NCI-H446 (cell line): ENCODE data around the gene IDH3G.
"Not testable (repeated sequence)": the region's sequence is repeated elsewhere in the genome, so short reads cannot be mapped to it uniquely, and the experiment has no call there.

Experiments
- DNase-seq, 2 experiments: peaks; one replicate each; lab custom pipeline; 2025; lab: John Stamatoyannopoulos, UW

The IDH3G gene

DNA sequence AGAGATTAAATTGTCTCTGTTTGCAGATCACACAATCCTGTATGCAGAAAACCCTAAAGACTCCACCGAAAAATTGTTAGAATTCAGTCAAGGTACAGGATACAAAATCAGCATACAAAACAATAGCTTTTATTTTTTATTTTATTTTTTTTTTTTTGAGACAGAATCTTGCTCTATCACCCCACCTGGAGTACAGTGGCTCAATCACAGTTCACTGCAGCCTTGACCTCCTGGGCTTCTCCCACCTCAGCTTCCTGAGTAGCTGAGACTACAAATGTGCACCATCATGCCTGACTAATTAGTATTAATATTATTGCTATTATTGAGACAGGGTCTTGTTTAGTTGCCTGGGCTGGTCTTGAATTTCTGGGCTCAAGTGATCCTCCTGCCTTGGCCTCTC is 39.0 kb downstream of the IDH3G start:
- no peak for DNase-seq

DNA sequence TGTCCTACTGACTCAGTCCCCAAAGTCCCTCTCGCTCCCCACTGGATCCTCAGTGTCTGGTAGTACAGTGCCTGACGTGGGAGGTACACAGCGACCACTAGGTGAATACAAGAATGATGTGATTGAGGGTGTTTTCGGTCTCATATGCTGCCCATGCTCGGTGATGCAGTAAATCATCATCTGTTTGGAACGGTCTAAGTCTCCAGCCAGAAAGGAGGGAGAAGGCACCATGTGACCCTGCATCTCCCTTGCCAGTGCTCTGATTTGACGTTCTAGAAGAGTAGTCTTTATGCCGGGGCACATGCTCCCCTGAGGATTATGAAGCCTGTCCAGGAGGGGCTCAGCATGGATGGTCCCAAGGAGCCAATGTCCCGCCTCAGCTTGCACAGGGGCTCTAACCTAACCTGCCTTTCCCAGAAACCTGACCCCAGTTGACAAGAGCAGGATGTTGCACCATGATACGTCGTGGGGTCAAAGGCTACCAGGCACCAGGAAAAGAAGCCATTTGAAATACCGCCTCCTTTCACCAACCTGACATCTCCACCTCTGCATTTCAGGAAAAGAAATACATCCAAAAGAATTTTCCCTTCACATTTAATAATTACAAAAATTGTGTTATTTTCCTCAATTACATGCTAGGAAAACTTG is 43.9 kb downstream of the IDH3G start:
- no peak for DNase-seq

DNA sequence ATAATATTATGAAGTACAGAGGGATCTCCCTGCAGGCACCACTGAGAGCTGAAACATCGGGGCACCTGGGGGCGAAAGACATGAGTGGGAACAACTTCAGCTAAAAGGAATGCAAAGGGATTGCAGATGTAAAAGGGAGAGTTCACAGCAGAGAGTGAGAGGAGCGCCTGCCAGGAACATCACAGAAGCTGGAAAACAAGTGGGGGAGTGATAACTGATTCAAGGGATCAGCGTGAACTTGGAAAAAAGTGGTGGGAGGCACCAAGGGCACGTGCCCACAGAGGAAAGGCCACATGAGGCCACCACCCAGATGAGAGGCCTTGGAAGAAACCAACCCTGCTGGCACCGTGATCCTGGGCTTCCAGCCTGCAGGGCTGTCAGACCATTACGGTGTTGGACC is 45.2 kb downstream of the IDH3G start:
- not testable (repeated sequence) for DNase-seq

DNA sequence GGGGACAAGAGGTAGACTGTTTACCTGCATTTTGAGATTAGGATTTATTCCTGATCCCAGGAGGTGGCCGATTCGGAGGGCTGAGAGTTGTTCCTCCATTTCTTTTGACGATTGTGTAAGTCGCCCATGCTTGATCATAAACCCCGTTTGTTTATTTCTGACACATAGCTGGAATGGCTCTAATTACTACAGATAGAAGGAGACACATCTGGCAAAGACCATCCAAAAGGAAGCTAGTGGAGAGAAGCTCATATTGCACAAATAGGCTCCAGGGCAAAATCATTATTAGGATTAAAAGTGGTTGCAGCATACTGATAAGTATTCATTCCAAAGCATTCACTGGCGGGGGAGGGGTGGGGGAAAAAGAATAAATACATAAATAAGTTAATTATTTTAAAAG is 47.2 kb downstream of the IDH3G start:
- not testable (repeated sequence) for DNase-seq

DNA sequence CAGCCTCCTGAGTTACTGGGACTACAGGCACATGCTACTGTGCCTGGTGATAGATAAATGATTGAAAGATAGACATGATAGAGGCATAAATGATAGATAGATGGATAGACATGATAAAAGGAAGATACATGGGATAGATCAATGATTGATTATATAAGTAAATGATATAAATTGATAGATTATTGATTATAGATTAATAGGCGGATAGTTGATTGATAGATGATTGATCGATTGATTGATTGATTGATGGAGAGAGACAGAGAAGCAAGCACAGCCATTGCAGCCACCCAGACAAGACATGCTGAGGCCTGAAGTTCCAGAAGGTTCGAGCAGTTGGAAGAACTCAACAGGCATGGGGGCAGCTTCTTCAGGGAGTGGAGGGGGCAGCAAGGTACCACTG is 47.8 kb downstream of the IDH3G start:
- no peak for DNase-seq

DNA sequence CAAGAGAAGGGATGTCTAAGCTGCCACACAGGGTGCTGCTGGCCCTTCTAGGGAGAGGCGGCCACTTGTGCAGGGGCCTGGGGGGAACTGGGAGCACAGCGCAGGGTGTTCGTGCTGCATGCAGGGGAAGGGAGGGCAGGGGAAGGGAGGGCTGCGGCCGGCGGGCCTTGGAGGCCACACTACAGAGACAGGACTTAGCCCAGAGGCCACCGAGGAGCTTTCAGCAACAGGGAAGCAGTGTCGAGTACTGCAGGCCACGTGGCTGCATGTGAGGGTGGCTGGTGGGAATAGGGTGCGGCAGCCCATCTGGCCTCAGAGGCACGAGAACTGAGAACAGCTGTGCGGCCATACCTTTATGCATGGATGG is 49.1 kb downstream of the IDH3G start:
- DNase-seq = not testable (repeated sequence)

DNA sequence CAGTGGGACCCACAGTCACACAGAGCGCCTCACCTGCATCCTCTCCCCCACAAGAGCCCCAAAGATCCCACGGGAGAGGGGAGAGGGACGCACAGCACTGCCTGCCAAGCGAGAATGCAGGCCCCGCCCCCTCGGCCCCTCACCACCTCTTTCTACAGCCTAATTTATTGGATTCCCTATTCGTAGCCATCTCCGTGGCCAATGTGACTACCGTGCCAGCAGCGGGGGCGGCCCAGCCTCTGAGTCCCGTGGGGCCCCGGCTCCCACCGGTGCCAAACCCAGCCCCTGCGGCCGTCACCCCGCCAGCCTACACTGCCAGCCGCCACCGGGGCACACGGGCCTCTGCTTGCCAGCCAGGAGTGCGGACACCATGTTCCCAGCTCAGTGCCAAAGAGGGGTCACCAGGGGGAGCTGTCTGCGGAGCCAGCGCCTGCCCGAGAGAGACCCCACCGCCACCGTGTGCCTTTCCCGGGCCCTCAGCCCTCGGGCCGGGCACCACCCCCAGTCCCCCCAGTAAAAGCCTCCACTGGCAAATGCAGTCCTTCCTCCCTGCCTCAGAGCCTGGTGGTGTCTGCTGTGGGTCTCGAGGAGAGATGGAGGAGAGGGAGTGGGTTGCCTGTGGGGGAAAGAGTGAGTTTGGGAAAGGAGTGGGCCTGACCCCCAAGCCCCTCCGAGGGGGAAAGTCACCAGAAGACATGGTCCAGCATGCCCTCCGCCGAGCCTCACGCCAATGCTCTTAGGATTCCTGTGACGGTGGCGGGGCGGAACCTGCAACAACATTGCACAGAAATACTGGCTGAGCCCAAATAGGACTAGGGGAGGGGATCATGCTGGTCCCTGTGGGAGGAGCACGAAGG is 49.7 kb downstream of the IDH3G start:
- DNase-seq = no peak

DNA sequence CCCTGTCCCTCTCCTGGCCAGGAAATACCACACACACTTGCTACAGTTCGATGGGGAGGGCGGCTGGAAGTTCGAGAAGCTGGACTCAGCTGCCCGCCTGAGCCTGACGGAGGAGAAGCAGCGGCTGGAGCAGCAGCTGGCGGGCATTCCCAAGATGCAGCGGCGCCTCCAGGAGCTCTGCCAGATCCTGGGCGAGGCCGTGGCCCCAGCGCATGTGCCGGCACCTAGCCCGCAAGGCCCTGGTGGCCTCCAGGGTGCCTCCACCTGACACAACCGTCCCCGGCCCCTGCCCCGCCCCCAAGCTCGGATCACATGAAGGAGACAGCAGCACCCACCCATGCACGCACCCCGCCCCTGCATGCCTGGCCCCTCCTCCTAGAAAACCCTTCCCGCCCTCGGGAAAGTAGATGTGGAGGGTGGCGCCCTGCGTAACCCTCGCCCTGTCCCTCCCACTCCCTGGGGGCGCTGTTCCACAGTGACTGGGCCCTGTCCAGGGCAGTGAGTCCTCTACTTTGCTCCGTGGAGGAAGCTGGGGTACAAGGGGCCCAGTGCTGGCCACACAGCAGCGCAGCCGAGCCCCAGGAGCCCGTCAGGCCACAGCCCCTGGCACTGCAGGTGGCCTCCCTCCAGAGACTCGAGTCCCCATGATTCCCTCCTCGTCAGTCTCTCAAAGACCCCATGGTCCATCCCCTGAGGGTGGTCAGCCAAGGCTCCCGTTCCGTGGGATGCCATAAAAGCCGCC is 50.5 kb downstream of the IDH3G start:
- DNase-seq = not testable (repeated sequence)

DNA sequence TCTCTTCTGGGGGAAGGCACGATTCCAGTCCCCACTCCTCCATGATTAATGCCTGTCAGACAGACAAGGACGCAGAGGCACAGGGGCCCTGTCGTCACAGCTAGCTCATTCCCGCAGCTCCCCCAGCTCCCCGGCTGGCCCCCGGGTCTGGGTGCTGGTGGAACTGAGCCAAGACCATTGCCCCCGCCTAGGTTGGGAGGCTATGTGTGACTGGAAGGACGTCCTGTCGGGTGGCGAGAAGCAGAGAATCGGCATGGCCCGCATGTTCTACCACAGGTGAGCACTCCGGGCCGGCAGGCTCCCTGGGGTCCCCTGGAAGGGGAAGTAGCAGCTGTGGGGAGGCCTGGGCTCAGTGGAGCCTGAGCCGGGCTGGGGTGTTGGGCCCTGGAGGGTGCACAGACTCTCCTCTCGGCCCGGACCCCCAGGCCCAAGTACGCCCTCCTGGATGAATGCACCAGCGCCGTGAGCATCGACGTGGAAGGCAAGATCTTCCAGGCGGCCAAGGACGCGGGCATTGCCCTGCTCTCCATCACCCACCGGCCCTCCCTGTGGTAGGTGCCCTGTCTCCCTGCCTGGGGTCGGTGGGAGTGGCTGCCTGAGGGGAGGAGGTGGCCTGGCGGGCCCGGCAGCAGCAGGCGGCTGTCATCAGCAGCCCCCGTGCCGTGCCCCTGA is 51.2 kb downstream of the IDH3G start:
- not testable (repeated sequence) for DNase-seq

DNA sequence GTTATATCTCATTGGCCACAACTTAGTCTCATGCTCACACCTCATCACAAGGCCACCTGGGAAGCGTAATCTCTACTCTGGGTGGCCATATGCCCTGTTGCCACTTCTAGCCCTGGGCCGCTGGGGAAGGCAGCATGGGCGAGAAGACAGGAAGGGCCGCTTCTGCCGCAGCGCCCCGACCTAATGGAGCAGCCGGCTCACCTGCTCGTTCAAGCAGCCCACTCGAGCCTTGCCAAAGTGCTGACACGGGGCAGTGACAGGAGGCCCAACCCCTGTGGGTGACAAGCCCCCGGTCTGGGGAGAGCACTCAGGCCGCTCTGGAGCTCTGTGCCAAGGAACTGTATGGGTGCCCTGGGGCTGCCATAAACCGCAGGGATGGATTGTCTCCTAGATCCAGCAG is 52.1 kb downstream of the IDH3G start:
- not testable (repeated sequence) for DNase-seq

DNA sequence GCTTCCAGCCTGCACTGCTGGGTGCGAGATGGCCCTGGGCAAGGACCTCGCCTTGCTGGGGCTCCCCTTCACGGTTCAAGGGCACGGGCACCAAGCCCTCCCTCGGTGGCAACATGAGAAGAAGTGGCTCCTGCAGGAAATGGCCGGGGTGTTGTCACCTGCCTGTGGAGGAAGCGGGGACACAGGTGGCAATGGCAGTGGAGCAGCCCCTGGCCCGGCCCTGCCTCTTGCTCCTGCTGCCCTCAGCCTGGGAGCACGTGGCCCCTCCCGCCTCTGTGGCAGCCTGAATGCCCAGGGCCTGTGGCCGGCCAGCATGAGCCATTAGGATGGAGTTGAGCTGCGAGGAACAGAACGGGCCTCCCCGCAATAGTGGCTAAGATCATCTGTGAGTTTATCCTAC is 52.7 kb downstream of the IDH3G start:
- no peak for DNase-seq

DNA sequence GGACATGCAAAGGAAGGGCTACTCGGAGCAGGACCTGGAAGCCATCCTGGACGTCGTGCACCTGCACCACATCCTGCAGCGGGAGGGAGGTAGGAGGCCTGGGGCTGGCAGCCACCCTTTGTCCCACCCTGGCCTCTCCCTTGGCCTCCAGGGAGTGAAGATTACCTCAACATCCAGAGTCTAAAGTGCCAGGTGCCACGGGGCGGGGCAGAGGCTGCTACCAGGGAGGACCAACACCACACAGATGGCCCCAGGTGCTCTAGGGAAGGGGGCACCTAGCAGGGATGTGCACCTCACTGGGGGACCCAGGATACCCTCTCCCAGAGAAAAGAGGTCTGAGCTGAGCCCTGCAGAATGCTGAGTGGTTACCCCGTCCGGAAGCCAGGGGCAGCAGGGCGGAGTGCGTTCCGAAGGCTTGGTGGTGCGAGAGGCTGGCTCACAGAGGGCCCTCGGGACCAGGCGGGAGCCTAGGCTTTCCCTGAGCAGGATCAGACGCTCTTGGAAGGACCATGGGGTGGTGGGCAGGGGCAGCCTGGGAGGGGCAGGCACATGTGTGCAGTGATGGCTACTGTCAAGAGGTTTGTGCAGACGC is 53.4 kb downstream of the IDH3G start:
- DNase-seq = no peak

DNA sequence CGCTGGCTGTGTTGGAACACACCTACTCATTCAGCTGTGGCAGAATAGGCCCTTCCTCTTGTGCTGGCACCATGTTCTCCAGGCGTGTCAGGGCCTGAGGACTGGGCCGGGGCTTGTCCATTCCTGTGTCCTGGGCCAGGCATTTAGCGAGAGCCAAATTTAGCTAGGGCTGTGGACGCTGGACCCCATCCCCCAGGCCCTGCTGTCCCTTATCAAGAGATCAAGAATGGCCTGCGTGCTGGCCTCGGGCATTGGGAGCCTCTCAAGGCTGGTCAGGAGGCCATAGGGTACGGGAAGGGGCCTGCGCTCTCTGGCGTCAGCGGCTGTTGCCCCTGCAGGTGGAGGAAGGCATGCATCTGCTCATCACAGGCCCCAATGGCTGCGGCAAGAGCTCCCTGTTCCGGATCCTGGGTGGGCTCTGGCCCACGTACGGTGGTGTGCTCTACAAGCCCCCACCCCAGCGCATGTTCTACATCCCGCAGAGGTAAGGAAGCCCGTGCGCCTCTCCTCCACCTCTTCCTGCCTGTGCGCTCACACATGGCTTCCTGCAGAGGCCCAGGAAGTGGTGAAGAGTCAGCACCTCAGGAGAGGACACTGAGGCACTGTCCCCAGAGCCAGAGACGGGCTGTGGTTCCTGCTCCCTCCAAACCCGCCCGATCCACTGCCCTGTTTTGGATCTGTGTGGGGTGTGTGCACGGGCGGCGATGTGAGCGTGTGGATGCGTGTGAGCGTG is 54.3 kb downstream of the IDH3G start:
- no peak for DNase-seq

DNA sequence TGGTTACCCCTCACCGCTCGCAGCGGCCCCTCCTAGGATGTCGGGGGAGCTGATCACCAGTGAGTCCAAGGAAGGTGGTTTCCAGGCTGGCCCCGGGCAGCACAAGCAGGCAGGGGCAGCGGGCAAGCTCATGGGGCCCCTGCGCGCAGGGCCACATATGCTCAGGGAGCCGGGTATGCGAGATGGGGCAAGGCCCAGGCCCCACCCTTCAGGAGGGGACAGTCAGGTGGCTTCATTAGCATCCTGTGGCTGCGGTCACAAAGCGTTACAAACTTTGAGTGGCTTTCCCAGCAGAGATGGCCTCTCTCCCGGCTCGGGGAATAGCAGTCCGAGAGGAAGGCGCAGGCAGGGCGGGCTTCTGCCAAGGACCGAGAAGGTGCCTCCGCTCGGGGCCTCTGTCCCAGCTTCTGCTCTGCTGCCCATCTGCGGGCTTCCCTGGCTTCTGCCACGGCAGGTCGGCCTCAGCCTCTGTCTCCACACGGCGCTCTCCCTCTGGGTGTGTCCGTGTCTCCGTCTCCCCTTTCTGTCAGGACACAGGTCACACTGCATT is 56.0 kb downstream of the IDH3G start:
- DNase-seq = no peak

DNA sequence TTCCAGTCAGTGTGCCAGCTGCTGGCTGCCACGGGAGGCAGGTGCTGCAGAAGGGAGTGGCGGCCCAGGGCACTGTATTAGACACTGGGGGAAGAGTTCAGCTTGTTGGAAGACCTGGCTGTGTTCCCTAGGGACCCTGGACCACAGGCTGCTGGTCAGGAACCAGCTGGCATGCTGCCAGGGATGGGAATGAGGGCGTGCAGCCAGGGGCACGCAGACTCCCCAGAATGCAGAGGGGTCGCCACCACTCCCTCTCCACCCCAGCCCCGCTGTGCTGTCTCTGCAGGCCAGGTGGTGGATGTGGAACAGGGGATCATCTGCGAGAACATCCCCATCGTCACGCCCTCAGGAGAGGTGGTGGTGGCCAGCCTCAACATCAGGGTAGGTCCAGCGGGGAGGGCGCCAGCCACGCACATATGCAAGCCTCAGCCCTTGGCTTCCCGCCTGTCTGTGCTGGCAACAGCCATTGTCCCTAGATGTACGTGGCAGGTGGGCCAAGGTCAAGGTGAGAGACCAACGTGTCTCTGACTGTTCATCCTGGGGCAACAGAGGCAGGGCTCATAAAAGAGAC is 57.2 kb downstream of the IDH3G start:
- DNase-seq = no peak

DNA sequence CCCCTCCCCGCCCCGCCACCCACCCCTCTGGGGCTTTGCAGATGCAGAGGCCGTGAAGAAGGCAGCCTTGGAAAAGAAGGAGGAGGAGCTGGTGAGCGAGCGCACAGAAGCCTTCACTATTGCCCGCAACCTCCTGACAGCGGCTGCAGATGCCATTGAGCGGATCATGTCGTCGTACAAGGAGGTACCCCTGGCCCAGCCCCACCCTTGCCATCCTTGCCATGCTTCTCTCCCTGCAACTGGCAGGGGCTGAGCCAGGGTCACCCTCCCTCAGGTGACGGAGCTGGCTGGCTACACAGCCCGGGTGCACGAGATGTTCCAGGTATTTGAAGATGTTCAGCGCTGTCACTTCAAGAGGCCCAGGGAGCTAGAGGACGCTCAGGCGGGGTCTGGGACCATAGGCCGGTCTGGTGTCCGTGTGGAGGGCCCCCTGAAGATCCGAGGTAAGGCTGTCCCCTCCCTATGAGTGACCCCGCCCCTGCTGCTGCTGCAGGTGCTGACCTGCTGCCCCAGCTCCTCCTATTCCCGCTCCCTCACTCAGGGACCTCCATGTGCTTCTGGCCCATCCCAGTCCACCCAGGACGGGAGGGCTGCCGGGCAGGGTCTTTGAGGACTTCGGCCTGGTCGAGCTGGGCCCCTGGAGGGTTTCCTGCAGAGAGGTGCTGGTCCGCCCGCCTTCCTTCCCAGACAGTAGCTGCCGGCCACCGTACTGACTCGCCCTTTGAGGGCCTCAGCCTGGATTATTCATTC is 57.9 kb downstream of the IDH3G start:
- DNase-seq = no peak
